Retinal pigment epithelial cell (primary cell): ENCODE measurements around the gene ARHGAP31.
"Not testable (repeated sequence)": the region's sequence is repeated elsewhere in the genome, so short reads cannot be mapped to it uniquely, and the experiment has no call there.

Experiments used
- DNase-seq: peaks from one replicate; pipeline ENCODE4 v3.0.0-alpha.2; 2010; ENCODE audit warnings: low read depth
- H3K4me3 ChIP-seq: 2 replicates; pipeline ENCODE4 v1.5.1; 2011; ENCODE audit warnings: mild to moderate bottlenecking, low read length, control low read depth, moderate library complexity
- CTCF ChIP-seq: conservative IDR thresholded peaks from 2 replicates; pipeline ENCODE4 v1.5.1; 2011; ENCODE audit warnings: low read depth, low read length, control low read depth, inconsistent platforms

ARHGAP31 gene

GRCh38 chr3:119302697-119303551, 8.7 kb downstream of the ARHGAP31 start:
- DNase-seq: no peak
- no peak for TF ChIP-seq CTCF
- no peak overlapping the region for H3K4me3 ChIP-seq

DNA sequence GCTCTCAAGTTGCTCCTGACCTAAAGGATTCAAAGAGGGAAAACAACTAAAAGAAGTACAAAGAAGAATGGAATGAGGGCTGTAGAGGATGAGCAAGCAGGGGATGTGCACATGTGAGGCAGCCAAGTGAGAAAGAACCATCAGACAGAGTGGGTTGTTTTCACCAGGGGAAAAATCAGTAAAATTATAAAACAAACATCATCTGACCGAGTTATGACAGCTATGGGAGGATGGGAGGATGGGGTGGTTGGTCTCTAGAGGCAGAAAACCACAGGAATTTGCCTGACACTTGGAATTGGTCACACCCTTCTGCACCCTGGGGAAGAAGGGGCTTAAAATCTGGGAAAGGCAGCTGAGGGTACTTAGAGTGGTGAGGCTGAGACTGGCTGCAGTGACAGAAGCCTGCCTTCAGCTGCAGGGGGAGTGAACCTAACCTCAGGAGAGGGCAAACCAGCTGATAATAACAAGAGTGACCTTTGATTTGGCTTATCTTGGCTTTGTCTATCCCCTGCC, 10.1 kb downstream of the ARHGAP31 start:
- DNase-seq: peak; percentile 54
- no peak overlapping the region for H3K4me3 ChIP-seq
- no peak for TF ChIP-seq CTCF

DNA sequence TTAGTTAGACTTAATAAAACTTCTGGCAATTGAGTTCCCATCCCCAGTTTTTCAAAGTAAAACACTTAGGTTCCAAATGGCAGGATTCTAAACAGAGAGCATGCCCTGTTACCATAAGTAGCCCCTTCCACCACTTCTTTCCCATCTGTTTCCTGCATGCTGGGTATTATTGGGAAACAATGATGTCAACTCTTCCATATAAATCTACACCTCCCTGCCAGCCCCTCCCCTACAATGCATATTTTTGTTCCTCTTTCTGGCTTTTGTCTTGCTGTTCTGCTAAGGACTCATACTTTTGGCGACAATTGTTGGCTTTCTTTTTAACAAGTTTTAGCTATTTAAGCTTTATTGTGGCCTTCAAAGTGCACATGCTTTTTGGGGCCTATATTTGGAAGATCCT, 11.1 kb downstream of the ARHGAP31 start:
- TF ChIP-seq CTCF: no peak

GRCh38 chr3:119306378-119306777, 12.2 kb downstream of the ARHGAP31 start:
- DNase-seq, H3K4me3 ChIP-seq: not testable (repeated sequence)

More for the DNA sequence above, 11.1 kb downstream of the ARHGAP31 start:
- H3K4me3 ChIP-seq: no peak overlapping the region
- DNase-seq: no peak

GRCh38 chr3:119308355-119308754, 14.2 kb downstream of the ARHGAP31 start:
- no peak for TF ChIP-seq CTCF
- no peak for DNase-seq

DNA sequence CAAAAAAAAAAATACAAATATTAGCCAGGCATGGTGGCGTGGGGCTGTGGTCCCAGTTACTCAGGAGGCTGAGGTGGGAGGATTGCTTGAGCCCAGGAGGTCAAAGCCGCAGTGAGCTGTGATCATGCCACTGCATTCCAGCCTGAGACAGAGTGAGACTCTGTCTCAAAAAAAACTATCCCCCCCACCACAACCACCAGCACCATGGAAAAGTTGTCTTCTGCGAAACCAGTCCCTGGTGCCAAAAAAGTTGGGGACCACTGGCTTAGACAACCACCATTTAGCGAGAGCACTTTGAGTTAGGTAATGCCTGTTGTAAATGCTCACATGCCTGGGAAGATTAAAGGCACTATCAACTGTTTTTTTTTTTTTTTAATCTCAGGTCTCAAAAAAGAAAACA, 15.4 kb downstream of the ARHGAP31 start:
- H3K4me3 ChIP-seq: no peak overlapping the region
- DNase-seq: no peak
- TF ChIP-seq CTCF: no peak

More at GRCh38 chr3:119308355-119308754, 14.2 kb downstream of the ARHGAP31 start:
- H3K4me3 ChIP-seq: no peak overlapping the region

DNA sequence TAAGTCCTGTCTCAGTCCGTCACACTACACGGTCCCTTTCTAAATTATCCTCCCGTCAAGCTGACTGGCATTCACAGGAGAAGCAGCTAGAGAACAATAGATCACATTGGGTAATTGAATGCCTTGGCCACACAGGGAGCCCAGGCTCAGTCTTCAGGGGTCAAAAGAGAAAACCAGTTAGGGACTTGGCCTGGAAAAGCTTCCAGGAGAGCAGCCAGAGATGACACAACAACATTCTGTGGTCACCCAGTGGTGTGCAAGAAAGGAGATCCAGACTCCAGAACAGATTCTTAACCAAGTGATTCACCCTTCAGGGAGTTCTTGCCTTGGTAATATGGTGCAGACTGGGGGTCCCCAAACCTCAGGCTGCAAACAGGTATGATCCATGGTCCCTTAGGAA, 15.9 kb downstream of the ARHGAP31 start:
- no peak for DNase-seq
- H3K4me3 ChIP-seq: no peak overlapping the region
- TF ChIP-seq CTCF: no peak
